ENCODE results near the gene TOMM70.

GRCh38 chr3:100396967-100397366 lies 3.9 kb downstream of the TOMM70 start:
- TF ChIP-seq EZH2 (IDR thresholded peaks at IDR 0.05; ENCODE audit: borderline replicate concordance, control insufficient read depth, low read depth, low read length) (no peak), GABPA (IDR thresholded peaks at IDR 0.05; ENCODE audit: low read depth) (no peak), TAF1 (IDR thresholded peaks at IDR 0.05; ENCODE audit: borderline replicate concordance, low read depth, low read length) (no peak)
